ENCODE measurements around the gene CNIH1. TPM values are rescaled to one million over a fixed set of nuclear protein-coding genes. Genes with fewer than 3 reads are reported as not detected.
"Not testable (repeated sequence)": the region's sequence is repeated elsewhere in the genome, so short reads cannot be mapped to it uniquely, and the experiment has no call there.

CNIH1 gene
- total RNA-seq, 2 experiments from 2014 or later: 92.0 to 95.4 TPM

GRCh38 chr14:54392131-54392859 lies 48.9 kb downstream of the CNIH1 start:
- Mint-ChIP-seq H3K27me3 (peaks cover 6% of the 10 kb centered on the region), H3K4me3 (no peak overlapping the region), H3K36me3 (no peaks in the 10 kb centered on the region), H3K4me1 (peaks cover 4% of the 10 kb centered on the region), H3K27ac (no peak overlapping the region), H3K9me3 (no peaks in the 10 kb centered on the region)
- no peak for DNase-seq

- Mint-ChIP-seq H3K9me3 (no peaks in the 10 kb centered on the region), H3K27me3 (peaks cover 15% of the 10 kb centered on the region), H3K4me1 (no peaks in the 10 kb centered on the region), H3K36me3 (no peaks in the 10 kb centered on the region), H3K4me3 (no peak overlapping the region), H3K27ac (no peak overlapping the region)
- DNase-seq: no peak
These were observed 53.8 kb downstream of the CNIH1 start for GRCh38 chr14:54387328-54387727.

- Mint-ChIP-seq H3K4me3 (no peak overlapping the region), H3K27ac (no peak overlapping the region), H3K4me1 (no peaks in the 10 kb centered on the region), H3K9me3 (no peaks in the 10 kb centered on the region), H3K27me3 (peaks cover 15% of the 10 kb centered on the region), H3K36me3 (no peaks in the 10 kb centered on the region)
- no peak for DNase-seq
These were observed 55.6 kb downstream of the CNIH1 start for GRCh38 chr14:54385556-54385955.

GRCh38 chr14:54383835-54384234 lies 57.3 kb downstream of the CNIH1 start:
- peaks cover 12% of the 10 kb centered on the region for H3K27me3 Mint-ChIP-seq
- H3K4me3 Mint-ChIP-seq: no peak overlapping the region
- no peak for DNase-seq
- H3K9me3 Mint-ChIP-seq: peaks cover 4% of the 10 kb centered on the region
- H3K27ac Mint-ChIP-seq: no peak overlapping the region
- H3K36me3 Mint-ChIP-seq: no peaks in the 10 kb centered on the region
- no peaks in the 10 kb centered on the region for H3K4me1 Mint-ChIP-seq

GRCh38 chr14:54381821-54382220 lies 59.4 kb downstream of the CNIH1 start:
- peaks cover 4% of the 10 kb centered on the region for H3K9me3 Mint-ChIP-seq
- H3K4me3 Mint-ChIP-seq: no peak overlapping the region
- no peaks in the 10 kb centered on the region for H3K36me3 Mint-ChIP-seq
- DNase-seq: no peak
- H3K27me3 Mint-ChIP-seq: peaks cover 11% of the 10 kb centered on the region
- H3K4me1 Mint-ChIP-seq: no peaks in the 10 kb centered on the region
- no peak overlapping the region for H3K27ac Mint-ChIP-seq

DNA sequence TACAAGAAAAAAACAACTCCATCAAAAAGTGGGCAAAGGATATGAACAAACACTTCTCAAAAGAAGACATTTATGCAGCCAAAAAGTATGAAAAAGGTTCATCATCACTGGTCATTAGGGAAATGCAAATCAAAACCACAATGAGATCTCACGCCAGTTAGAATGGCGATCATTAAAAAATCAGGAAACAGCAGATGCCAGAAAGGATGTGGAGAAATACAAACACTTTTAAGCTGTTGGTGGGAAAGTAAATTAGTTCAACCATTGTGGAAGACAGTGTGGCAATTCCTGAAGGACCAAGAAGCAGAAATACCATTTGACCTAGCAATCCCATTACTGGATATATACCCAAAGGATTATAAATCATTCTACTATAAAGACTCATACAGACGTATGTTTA lies 60.6 kb downstream of the CNIH1 start:
- not testable (repeated sequence) for H3K27ac Mint-ChIP-seq, H3K27me3 Mint-ChIP-seq, DNase-seq, H3K9me3 Mint-ChIP-seq, H3K4me1 Mint-ChIP-seq, H3K4me3 Mint-ChIP-seq, H3K36me3 Mint-ChIP-seq

GRCh38 chr14:54378893-54379292 lies 62.3 kb downstream of the CNIH1 start:
- DNase-seq, H3K36me3 Mint-ChIP-seq, H3K4me3 Mint-ChIP-seq, H3K4me1 Mint-ChIP-seq, H3K27me3 Mint-ChIP-seq, H3K27ac Mint-ChIP-seq, H3K9me3 Mint-ChIP-seq: not testable (repeated sequence)

- no peaks in the 10 kb centered on the region for H3K4me1 Mint-ChIP-seq
- H3K27me3 Mint-ChIP-seq: peaks cover 5% of the 10 kb centered on the region
- peaks cover 4% of the 10 kb centered on the region for H3K9me3 Mint-ChIP-seq
- H3K27ac Mint-ChIP-seq: no peak overlapping the region
- no peak for DNase-seq
- H3K36me3 Mint-ChIP-seq: no peaks in the 10 kb centered on the region
- H3K4me3 Mint-ChIP-seq: no peak overlapping the region
These were observed 63.7 kb downstream of the CNIH1 start for GRCh38 chr14:54377501-54377900.

DNA sequence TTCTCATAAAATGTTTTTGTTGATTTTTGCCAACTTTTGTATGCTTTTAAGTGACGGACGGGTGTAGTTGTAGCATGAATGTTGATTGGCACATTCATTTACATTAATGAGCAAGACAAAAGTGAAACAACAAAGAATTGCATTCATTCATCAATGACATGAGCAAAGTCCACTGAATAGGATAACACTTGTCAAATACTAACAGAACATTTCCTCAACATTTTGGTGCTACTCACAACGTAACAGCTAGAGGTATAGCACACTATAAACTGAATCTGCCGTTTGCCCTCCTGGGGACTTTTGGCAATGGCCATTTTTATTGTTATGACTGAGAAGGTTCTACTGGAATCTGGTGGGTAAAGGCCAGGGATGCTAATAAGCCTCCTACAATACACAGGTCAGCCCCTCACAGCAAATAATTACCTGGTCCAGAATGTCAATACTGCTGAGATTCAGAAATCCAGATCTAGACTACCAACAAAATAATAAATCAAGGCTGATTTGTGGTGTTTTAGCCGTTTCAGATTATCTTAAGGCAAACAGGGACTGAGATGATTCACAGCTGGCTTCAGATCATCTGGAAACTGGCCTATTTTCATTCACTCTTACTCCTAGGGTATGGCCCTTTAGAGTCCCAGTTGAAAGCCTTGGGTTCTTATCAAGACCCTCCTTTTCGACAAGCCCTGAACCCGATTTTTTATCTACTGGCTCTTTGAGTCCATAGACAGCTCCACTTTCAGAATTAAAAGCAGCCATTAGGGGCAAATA lies 66.9 kb downstream of the CNIH1 start:
- H3K9me3 Mint-ChIP-seq: no peaks in the 10 kb centered on the region
- H3K27ac Mint-ChIP-seq: no peak overlapping the region
- H3K27me3 Mint-ChIP-seq: peaks cover 5% of the 10 kb centered on the region
- H3K36me3 Mint-ChIP-seq: no peaks in the 10 kb centered on the region
- H3K4me1 Mint-ChIP-seq: no peaks in the 10 kb centered on the region
- DNase-seq: no peak
- no peak overlapping the region for H3K4me3 Mint-ChIP-seq

Other genes with a start within 250 kb of the CNIH1 start
- 10 to 100 TPM; 77.9 to 79.5 TPM for gene CDKN3, start 44.4 kb downstream of the CNIH1 start, total RNA-seq
- 10 to 100 TPM; 44.4 to 45.4 TPM for gene GMFB, start 47.6 kb upstream of the CNIH1 start, total RNA-seq
- gene CGRRF1, start 68.5 kb upstream of the CNIH1 start, total RNA-seq: 10 to 100 TPM; 11.5 to 12.9 TPM
- 1 to 10 TPM; 4.6 to 4.7 TPM for gene SAMD4A, start 125.8 kb upstream of the CNIH1 start, total RNA-seq